HEK293 (cell line): ENCODE data around the gene CHST5.

Experiments used
- EGR2 ChIP-seq: fragments of 450-650 bp; formaldehyde crosslinking; IDR thresholded peaks from 2 replicates; pipeline ENCODE4 v1.5.1; 2016; ENCODE audit warnings: low read depth, missing biosample characterization, missing genetic modification characterization
- GLI2 ChIP-seq: fragments of 450-650 bp; formaldehyde crosslinking; IDR thresholded peaks from 2 replicates; pipeline ENCODE4; 2017; ENCODE audit warnings: missing biosample characterization, missing genetic modification characterization, low read depth, borderline replicate concordance
- GLIS2 ChIP-seq: fragments of 450-650 bp; formaldehyde crosslinking; IDR thresholded peaks from 2 replicates; pipeline ENCODE4 v1.5.1; 2016; ENCODE audit warnings: missing biosample characterization, missing genetic modification characterization
- HOXC10 ChIP-seq: sonication (generic); formaldehyde crosslinking; IDR thresholded peaks from 2 replicates; pipeline ENCODE4 v1.8.1; 2023; ENCODE audit warnings: mild to moderate bottlenecking, missing genetic modification reagents
- ZNF184 ChIP-seq: fragments of 450-650 bp; IDR thresholded peaks from 2 replicates; pipeline ENCODE4 v1.5.1; 2018; ENCODE audit warnings: missing biosample characterization, mild to moderate bottlenecking, missing genetic modification characterization
- ZNF274 ChIP-seq, 2 experiments: fragments of 200-500 bp in 1 of 2; fragments of 450-650 bp in 1 of 2; sonication (Bioruptor generic) in 1 of 2; formaldehyde crosslinking in 1 of 2; IDR thresholded peaks; 2 replicates each; pipeline versions ENCODE4 v1.5.1 to v1.6.1; 2014 to 2016; ENCODE audit warnings: borderline replicate concordance in 1 of 2, inconsistent platforms in 1 of 2, low read length in 1 of 2, missing biosample characterization in 1 of 2, missing genetic modification characterization in 1 of 2
- ZNF341 ChIP-seq: fragments of 450-650 bp; formaldehyde crosslinking; IDR thresholded peaks from 2 replicates; pipeline ENCODE4; 2016; ENCODE audit warnings: low read depth, missing biosample characterization, missing genetic modification characterization
- ZNF394 ChIP-seq: fragments of 450-650 bp; formaldehyde crosslinking; IDR thresholded peaks from 2 replicates; pipeline ENCODE4 v1.5.1; 2016; ENCODE audit warnings: missing biosample characterization, missing genetic modification characterization, mild to moderate bottlenecking, moderate library complexity, borderline replicate concordance
- ZNF426 ChIP-seq: fragments of 450-650 bp; formaldehyde crosslinking; IDR thresholded peaks from 2 replicates; pipeline ENCODE4 v1.5.1; 2017; ENCODE audit warnings: missing biosample characterization, missing genetic modification characterization, mild to moderate bottlenecking, inconsistent platforms, moderate library complexity
- ZNF510 ChIP-seq: fragments of 450-650 bp; formaldehyde crosslinking; IDR thresholded peaks from 2 replicates; pipeline ENCODE4 v1.5.1; 2018; ENCODE audit warnings: mild to moderate bottlenecking, missing genetic modification characterization, missing biosample characterization; ENCODE audit not compliant: insufficient replicate concordance
- ZNF654 ChIP-seq: fragments of 450-650 bp; formaldehyde crosslinking; IDR thresholded peaks from 2 replicates; pipeline ENCODE4 v1.5.1; 2016; ENCODE audit warnings: low read depth, missing biosample characterization, missing genetic modification characterization
- ZSCAN30 ChIP-seq: fragments of 450-650 bp; IDR thresholded peaks from 2 replicates; pipeline ENCODE4 v1.5.1; 2018; ENCODE audit warnings: missing biosample characterization, mild to moderate bottlenecking, missing genetic modification characterization, moderate library complexity
- TF ChIP-seq, protein P1 (sequence below): fragments of 450-650 bp; formaldehyde crosslinking; IDR thresholded peaks from 2 replicates; pipeline ENCODE4 v1.5.1; 2016; ENCODE audit warnings: missing biosample characterization, missing genetic modification characterization, borderline replicate concordance
- TF ChIP-seq, protein P2 (sequence below): fragments of 450-650 bp; formaldehyde crosslinking; IDR thresholded peaks from 2 replicates; pipeline ENCODE4 v1.5.1; 2016; ENCODE audit warnings: missing biosample characterization, missing genetic modification characterization
- TF ChIP-seq, protein P3 (sequence below): fragments of 450-650 bp; formaldehyde crosslinking; IDR thresholded peaks from 2 replicates; pipeline ENCODE4 v1.5.1; 2017; ENCODE audit warnings: missing biosample characterization, mild to moderate bottlenecking, missing genetic modification characterization, moderate library complexity
- TF ChIP-seq, protein P4 (sequence below): fragments of 450-650 bp; formaldehyde crosslinking; conservative IDR thresholded peaks from 2 replicates; pipeline ENCODE4 v1.5.1; 2016; ENCODE audit warnings: low read depth, missing biosample characterization, missing genetic modification characterization
- TF ChIP-seq, protein P5 (sequence below): fragments of 450-650 bp; formaldehyde crosslinking; IDR thresholded peaks from 2 replicates; pipeline ENCODE4 v1.5.1; 2016; ENCODE audit warnings: missing biosample characterization, missing genetic modification characterization
- TF ChIP-seq, protein P6 (sequence below): fragments of 450-650 bp; formaldehyde crosslinking; IDR thresholded peaks from 2 replicates; pipeline ENCODE4 v1.5.1; 2016; ENCODE audit warnings: missing biosample characterization, missing genetic modification characterization
- TF ChIP-seq, protein P7 (sequence below): fragments of 450-650 bp; formaldehyde crosslinking; IDR thresholded peaks from 2 replicates; pipeline ENCODE4 v1.5.1; 2017; ENCODE audit warnings: missing biosample characterization, missing genetic modification characterization

Gene CHST5

DNA sequence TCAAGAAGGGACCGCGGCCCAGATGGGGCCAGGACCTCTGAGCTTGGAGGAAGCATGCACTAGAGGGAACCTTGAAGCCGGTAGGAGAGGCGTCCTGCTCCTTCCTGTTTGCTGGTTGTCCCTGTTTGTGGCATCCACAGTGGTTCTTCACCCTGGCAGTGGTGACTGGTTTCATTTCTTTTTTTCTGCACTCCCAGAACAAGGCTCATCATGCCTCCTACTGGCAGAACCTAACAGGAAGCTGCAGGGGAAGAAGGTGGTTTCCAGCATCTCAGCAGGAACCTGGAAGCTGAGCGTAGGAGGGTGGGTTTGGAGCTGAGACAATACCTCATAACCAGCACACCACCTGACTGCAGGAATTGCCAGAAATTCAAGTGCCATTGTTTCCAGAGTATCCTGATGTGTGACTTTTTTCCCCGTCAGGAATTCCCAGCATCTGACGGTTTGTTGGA, 14.3 kb upstream of the CHST5 start (continued):
- TF ChIP-seq, protein P1, sequence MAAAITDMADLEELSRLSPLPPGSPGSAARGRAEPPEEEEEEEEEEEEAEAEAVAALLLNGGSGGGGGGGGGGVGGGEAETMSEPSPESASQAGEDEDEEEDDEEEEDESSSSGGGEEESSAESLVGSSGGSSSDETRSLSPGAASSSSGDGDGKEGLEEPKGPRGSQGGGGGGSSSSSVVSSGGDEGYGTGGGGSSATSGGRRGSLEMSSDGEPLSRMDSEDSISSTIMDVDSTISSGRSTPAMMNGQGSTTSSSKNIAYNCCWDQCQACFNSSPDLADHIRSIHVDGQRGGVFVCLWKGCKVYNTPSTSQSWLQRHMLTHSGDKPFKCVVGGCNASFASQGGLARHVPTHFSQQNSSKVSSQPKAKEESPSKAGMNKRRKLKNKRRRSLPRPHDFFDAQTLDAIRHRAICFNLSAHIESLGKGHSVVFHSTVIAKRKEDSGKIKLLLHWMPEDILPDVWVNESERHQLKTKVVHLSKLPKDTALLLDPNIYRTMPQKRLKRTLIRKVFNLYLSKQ = no peak
- TF ChIP-seq ZNF654 (tag by site-specific recombination) (peak; percentile 56), ZNF274 (IDR thresholded peaks at IDR 0.05; ENCODE audit: low read length) (no peak), ZNF274 (tag by site-specific recombination; IDR thresholded peaks at IDR 0.05; ENCODE audit: borderline replicate concordance) (no peak), GLIS2 (tag by site-specific recombination) (no peak), ZNF394 (no peak), ZSCAN30 (tag by site-specific recombination) (no peak), HOXC10 (CRISPR knock-in tag) (no peak), EGR2 (peak; percentile 42; the same call in 1 of the 2 replicates), ZNF341 (tag by site-specific recombination) (no peak), GLI2 (no peak), ZNF426 (no peak), ZNF510 (tag by site-specific recombination) (no peak), ZNF184 (no peak)
- TF ChIP-seq, protein P2, sequence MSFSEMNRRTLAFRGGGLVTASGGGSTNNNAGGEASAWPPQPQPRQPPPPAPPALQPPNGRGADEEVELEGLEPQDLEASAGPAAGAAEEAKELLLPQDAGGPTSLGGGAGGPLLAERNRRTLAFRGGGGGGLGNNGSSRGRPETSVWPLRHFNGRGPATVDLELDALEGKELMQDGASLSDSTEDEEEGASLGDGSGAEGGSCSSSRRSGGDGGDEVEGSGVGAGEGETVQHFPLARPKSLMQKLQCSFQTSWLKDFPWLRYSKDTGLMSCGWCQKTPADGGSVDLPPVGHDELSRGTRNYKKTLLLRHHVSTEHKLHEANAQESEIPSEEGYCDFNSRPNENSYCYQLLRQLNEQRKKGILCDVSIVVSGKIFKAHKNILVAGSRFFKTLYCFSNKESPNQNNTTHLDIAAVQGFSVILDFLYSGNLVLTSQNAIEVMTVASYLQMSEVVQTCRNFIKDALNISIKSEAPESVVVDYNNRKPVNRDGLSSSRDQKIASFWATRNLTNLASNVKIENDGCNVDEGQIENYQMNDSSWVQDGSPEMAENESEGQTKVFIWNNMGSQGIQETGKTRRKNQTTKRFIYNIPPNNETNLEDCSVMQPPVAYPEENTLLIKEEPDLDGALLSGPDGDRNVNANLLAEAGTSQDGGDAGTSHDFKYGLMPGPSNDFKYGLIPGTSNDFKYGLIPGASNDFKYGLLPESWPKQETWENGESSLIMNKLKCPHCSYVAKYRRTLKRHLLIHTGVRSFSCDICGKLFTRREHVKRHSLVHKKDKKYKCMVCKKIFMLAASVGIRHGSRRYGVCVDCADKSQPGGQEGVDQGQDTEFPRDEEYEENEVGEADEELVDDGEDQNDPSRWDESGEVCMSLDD = no peak
- TF ChIP-seq, protein P3, sequence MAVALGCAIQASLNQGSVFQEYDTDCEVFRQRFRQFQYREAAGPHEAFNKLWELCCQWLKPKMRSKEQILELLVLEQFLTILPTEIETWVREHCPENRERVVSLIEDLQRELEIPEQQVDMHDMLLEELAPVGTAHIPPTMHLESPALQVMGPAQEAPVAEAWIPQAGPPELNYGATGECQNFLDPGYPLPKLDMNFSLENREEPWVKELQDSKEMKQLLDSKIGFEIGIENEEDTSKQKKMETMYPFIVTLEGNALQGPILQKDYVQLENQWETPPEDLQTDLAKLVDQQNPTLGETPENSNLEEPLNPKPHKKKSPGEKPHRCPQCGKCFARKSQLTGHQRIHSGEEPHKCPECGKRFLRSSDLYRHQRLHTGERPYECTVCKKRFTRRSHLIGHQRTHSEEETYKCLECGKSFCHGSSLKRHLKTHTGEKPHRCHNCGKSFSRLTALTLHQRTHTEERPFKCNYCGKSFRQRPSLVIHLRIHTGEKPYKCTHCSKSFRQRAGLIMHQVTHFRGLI (tag by site-specific recombination) = no peak
- TF ChIP-seq, protein P4, sequence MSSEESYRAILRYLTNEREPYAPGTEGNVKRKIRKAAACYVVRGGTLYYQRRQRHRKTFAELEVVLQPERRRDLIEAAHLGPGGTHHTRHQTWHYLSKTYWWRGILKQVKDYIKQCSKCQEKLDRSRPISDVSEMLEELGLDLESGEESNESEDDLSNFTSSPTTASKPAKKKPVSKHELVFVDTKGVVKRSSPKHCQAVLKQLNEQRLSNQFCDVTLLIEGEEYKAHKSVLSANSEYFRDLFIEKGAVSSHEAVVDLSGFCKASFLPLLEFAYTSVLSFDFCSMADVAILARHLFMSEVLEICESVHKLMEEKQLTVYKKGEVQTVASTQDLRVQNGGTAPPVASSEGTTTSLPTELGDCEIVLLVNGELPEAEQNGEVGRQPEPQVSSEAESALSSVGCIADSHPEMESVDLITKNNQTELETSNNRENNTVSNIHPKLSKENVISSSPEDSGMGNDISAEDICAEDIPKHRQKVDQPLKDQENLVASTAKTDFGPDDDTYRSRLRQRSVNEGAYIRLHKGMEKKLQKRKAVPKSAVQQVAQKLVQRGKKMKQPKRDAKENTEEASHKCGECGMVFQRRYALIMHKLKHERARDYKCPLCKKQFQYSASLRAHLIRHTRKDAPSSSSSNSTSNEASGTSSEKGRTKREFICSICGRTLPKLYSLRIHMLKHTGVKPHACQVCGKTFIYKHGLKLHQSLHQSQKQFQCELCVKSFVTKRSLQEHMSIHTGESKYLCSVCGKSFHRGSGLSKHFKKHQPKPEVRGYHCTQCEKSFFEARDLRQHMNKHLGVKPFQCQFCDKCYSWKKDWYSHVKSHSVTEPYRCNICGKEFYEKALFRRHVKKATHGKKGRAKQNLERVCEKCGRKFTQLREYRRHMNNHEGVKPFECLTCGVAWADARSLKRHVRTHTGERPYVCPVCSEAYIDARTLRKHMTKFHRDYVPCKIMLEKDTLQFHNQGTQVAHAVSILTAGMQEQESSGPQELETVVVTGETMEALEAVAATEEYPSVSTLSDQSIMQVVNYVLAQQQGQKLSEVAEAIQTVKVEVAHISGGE (tag by site-specific recombination) = no peak
- TF ChIP-seq, protein P5, sequence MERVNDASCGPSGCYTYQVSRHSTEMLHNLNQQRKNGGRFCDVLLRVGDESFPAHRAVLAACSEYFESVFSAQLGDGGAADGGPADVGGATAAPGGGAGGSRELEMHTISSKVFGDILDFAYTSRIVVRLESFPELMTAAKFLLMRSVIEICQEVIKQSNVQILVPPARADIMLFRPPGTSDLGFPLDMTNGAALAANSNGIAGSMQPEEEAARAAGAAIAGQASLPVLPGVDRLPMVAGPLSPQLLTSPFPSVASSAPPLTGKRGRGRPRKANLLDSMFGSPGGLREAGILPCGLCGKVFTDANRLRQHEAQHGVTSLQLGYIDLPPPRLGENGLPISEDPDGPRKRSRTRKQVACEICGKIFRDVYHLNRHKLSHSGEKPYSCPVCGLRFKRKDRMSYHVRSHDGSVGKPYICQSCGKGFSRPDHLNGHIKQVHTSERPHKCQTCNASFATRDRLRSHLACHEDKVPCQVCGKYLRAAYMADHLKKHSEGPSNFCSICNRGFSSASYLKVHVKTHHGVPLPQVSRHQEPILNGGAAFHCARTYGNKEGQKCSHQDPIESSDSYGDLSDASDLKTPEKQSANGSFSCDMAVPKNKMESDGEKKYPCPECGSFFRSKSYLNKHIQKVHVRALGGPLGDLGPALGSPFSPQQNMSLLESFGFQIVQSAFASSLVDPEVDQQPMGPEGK = no peak
- TF ChIP-seq, protein P6, sequence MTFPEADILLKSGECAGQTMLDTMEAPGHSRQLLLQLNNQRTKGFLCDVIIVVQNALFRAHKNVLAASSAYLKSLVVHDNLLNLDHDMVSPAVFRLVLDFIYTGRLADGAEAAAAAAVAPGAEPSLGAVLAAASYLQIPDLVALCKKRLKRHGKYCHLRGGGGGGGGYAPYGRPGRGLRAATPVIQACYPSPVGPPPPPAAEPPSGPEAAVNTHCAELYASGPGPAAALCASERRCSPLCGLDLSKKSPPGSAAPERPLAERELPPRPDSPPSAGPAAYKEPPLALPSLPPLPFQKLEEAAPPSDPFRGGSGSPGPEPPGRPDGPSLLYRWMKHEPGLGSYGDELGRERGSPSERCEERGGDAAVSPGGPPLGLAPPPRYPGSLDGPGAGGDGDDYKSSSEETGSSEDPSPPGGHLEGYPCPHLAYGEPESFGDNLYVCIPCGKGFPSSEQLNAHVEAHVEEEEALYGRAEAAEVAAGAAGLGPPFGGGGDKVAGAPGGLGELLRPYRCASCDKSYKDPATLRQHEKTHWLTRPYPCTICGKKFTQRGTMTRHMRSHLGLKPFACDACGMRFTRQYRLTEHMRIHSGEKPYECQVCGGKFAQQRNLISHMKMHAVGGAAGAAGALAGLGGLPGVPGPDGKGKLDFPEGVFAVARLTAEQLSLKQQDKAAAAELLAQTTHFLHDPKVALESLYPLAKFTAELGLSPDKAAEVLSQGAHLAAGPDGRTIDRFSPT (tag by site-specific recombination) = no peak
- TF ChIP-seq, protein P7, sequence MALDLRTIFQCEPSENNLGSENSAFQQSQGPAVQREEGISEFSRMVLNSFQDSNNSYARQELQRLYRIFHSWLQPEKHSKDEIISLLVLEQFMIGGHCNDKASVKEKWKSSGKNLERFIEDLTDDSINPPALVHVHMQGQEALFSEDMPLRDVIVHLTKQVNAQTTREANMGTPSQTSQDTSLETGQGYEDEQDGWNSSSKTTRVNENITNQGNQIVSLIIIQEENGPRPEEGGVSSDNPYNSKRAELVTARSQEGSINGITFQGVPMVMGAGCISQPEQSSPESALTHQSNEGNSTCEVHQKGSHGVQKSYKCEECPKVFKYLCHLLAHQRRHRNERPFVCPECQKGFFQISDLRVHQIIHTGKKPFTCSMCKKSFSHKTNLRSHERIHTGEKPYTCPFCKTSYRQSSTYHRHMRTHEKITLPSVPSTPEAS (tag by site-specific recombination) = no peak
